H9 (cell line): ENCODE measurements around the gene BEST2. TPM values are rescaled to one million over a fixed set of nuclear protein-coding genes. Genes with fewer than 3 reads are reported as not detected.

ENCODE experiments used
- DNase-seq: peaks from one replicate; pipeline ENCODE4 v3.0.0-alpha.2; 2017
- H2AFZ ChIP-seq: one replicate; pipeline ENCODE4 v1.6.1; 2013; ENCODE audit warnings: mild to moderate bottlenecking, low read length, control low read depth, moderate library complexity
- H2AK5ac ChIP-seq: 2 replicates; pipeline ENCODE4 v1.6.1; 2013; ENCODE audit warnings: low read length, control low read depth, mixed read lengths; ENCODE audit not compliant: insufficient read length
- H2BK120ac ChIP-seq: one replicate; pipeline ENCODE4 v1.6.1; 2013; ENCODE audit warnings: low read depth, mild to moderate bottlenecking, low read length, control low read depth, inconsistent platforms; ENCODE audit not compliant: poor library complexity, severe bottlenecking
- H2BK12ac ChIP-seq: 2 replicates; pipeline ENCODE4 v1.6.1; 2013; ENCODE audit warnings: low read length, control low read depth, mixed read lengths, low read depth; ENCODE audit not compliant: insufficient read length
- H2BK15ac ChIP-seq: 2 replicates; pipeline ENCODE4 v1.6.1; 2013; ENCODE audit warnings: low read depth, low read length, control low read depth
- H2BK20ac ChIP-seq: one replicate; pipeline ENCODE4 v1.6.1; 2013; ENCODE audit warnings: low read depth, mild to moderate bottlenecking, low read length, control low read depth, inconsistent platforms; ENCODE audit not compliant: poor library complexity, severe bottlenecking
- H2BK5ac ChIP-seq: 2 replicates; pipeline ENCODE4 v1.6.1; 2013; ENCODE audit warnings: low read length, control low read depth, mixed read lengths; ENCODE audit not compliant: insufficient read length
- H3K14ac ChIP-seq: 2 replicates; pipeline ENCODE4 v1.6.1; 2013; ENCODE audit warnings: low read length, control low read depth; ENCODE audit not compliant: insufficient read depth
- H3K18ac ChIP-seq: 2 replicates; pipeline ENCODE4 v1.6.1; 2013; ENCODE audit warnings: low read depth, mild to moderate bottlenecking, mixed read lengths, low read length, control low read depth; ENCODE audit not compliant: insufficient read length
- H3K23ac ChIP-seq: 2 replicates; pipeline ENCODE4 v1.6.1; 2013; ENCODE audit warnings: low read length, control low read depth, mixed read lengths, low read depth; ENCODE audit not compliant: insufficient read length
- H3K23me2 ChIP-seq: 2 replicates; pipeline ENCODE4 v1.6.1; 2013; ENCODE audit warnings: low read depth, mild to moderate bottlenecking, mixed read lengths, low read length, control low read depth; ENCODE audit not compliant: insufficient read length, poor library complexity, severe bottlenecking
- H3K27ac ChIP-seq: 2 replicates; pipeline ENCODE4 v1.5.1; 2013; ENCODE audit warnings: low read length, control low read depth, mixed read lengths, low read depth; ENCODE audit not compliant: insufficient read length
- H3K27me3 ChIP-seq: 2 replicates; pipeline ENCODE4 v1.6.1; 2013; ENCODE audit warnings: low read length, control low read depth, inconsistent platforms; ENCODE audit not compliant: insufficient read depth
- H3K4ac ChIP-seq: 2 replicates; pipeline ENCODE4 v1.6.1; 2013; ENCODE audit warnings: low read depth, mild to moderate bottlenecking, control low read depth, inconsistent platforms, low read length, moderate library complexity
- H3K4me1 ChIP-seq: 2 replicates; pipeline ENCODE4 v1.6.1; 2013; ENCODE audit warnings: low read length, control low read depth, inconsistent platforms; ENCODE audit not compliant: insufficient read depth
- H3K4me2 ChIP-seq: 2 replicates; pipeline ENCODE4 v1.6.1; 2013; ENCODE audit warnings: low read length, control low read depth, mixed read lengths; ENCODE audit not compliant: insufficient read length, insufficient read depth
- H3K56ac ChIP-seq: 2 replicates; pipeline ENCODE4 v1.6.1; 2013; ENCODE audit warnings: low read depth, mild to moderate bottlenecking, mixed read lengths, low read length, control low read depth; ENCODE audit not compliant: insufficient read length
- H3K79me1 ChIP-seq: 2 replicates; pipeline ENCODE4 v1.6.1; 2013; ENCODE audit warnings: low read depth, mild to moderate bottlenecking, moderate library complexity, low read length, control low read depth, inconsistent platforms; ENCODE audit not compliant: insufficient read depth, poor library complexity, severe bottlenecking
- H3K79me2 ChIP-seq: 2 replicates; pipeline ENCODE4 v1.6.1; 2013; ENCODE audit warnings: low read length, control low read depth, inconsistent platforms; ENCODE audit not compliant: insufficient read depth
- H3K9ac ChIP-seq: 2 replicates; pipeline ENCODE4 v1.6.1; 2013; ENCODE audit warnings: low read length, control low read depth, mixed read lengths; ENCODE audit not compliant: insufficient read length; ENCODE audit errors: extremely low read depth
- H3K9me3 ChIP-seq: one replicate; pipeline ENCODE4 v1.6.1; 2013; ENCODE audit warnings: low read depth, low read length, inconsistent platforms; ENCODE audit not compliant: control insufficient read depth
- H3T11ph ChIP-seq: one replicate; pipeline ENCODE4 v1.6.1; 2013; ENCODE audit warnings: mild to moderate bottlenecking, low read length, control low read depth, inconsistent platforms
- H4K20me1 ChIP-seq: one replicate; pipeline ENCODE4 v1.6.1; 2013; ENCODE audit not compliant: control insufficient read depth, insufficient read length, insufficient read depth
- H4K5ac ChIP-seq: 2 replicates; pipeline ENCODE4 v1.6.1; 2013; ENCODE audit warnings: low read depth, mild to moderate bottlenecking, mixed read lengths, low read length, control low read depth; ENCODE audit not compliant: insufficient read length
- H4K8ac ChIP-seq: replicated peaks from 2 replicates; pipeline ENCODE4 v1.6.1; 2013; ENCODE audit warnings: low read length, control low read depth, mixed read lengths, low read depth; ENCODE audit not compliant: insufficient read length
- H4K91ac ChIP-seq: 2 replicates; pipeline ENCODE4 v1.6.1; 2013; ENCODE audit warnings: low read depth, mild to moderate bottlenecking, moderate library complexity, mixed read lengths, low read length, control low read depth; ENCODE audit not compliant: insufficient read length
- H3K27ac Mint-ChIP-seq, 3 experiments: 2 replicates in 2 of 3; 3 replicates in 1 of 3; pipeline ENCODE4 v1.8.0; 2020 to 2021; ENCODE audit warnings: mixed read lengths in 3 of 3, mild to moderate bottlenecking in 1 of 3, moderate library complexity in 1 of 3
- H3K27me3 Mint-ChIP-seq: 2 replicates; pipeline ENCODE4 v1.8.0; 2021; ENCODE audit warnings: low read depth, mild to moderate bottlenecking, moderate library complexity, mixed read lengths
- H3K36me3 Mint-ChIP-seq, 3 experiments: 2 replicates in 2 of 3; 3 replicates in 1 of 3; pipeline ENCODE4 v1.8.0; 2020 to 2021; ENCODE audit warnings: low read depth in 3 of 3, mixed read lengths in 3 of 3; ENCODE audit not compliant: insufficient read depth in 1 of 3
- H3K4me1 Mint-ChIP-seq, 2 experiments: 2 replicates each; pipeline ENCODE4 v1.8.0; 2020; ENCODE audit warnings: mixed read lengths in 2 of 2
- H3K4me3 Mint-ChIP-seq, 2 experiments: 2 replicates in 1 of 2; 3 replicates in 1 of 2; pipeline ENCODE4 v1.8.0; 2020 to 2021; ENCODE audit warnings: mild to moderate bottlenecking in 2 of 2, mixed read lengths in 2 of 2, moderate library complexity in 1 of 2
- H3K9me3 Mint-ChIP-seq, 2 experiments: 2 replicates in 1 of 2; 3 replicates in 1 of 2; pipeline ENCODE4 v1.8.0; 2020; ENCODE audit warnings: mild to moderate bottlenecking in 2 of 2, mixed read lengths in 2 of 2, moderate library complexity in 1 of 2
- WGBS: extraction: QIAGEN DNeasy Blood & Tissue Kit; methylation state at CpG from one replicate; pipeline ENCODE4 v1.1.7; 2013; ENCODE audit warnings: missing lambda C conversion rate, low lambda C conversion rate, mixed read lengths; ENCODE audit not compliant: insufficient read length; ENCODE audit errors: extremely low coverage; 5-methylcytosine and 5-hydroxymethylcytosine counted together
- total RNA-seq: library from RNA; stranded (reverse); gene quantifications from 2 replicates; pipeline ENCODE4 v1.2.1, GENCODE V29; 2021
- TF ChIP-seq, protein P1 (sequence below): fragments of 200-600 bp; sonication (generic); conservative IDR thresholded peaks from 3 replicates; pipeline ENCODE4 v1.8.0; 2021; ENCODE audit warnings: antibody characterized with exemption, mild to moderate bottlenecking

BEST2 gene
- total RNA-seq, 1 experiment from 2014 or later: 1.6 TPM

DNA sequence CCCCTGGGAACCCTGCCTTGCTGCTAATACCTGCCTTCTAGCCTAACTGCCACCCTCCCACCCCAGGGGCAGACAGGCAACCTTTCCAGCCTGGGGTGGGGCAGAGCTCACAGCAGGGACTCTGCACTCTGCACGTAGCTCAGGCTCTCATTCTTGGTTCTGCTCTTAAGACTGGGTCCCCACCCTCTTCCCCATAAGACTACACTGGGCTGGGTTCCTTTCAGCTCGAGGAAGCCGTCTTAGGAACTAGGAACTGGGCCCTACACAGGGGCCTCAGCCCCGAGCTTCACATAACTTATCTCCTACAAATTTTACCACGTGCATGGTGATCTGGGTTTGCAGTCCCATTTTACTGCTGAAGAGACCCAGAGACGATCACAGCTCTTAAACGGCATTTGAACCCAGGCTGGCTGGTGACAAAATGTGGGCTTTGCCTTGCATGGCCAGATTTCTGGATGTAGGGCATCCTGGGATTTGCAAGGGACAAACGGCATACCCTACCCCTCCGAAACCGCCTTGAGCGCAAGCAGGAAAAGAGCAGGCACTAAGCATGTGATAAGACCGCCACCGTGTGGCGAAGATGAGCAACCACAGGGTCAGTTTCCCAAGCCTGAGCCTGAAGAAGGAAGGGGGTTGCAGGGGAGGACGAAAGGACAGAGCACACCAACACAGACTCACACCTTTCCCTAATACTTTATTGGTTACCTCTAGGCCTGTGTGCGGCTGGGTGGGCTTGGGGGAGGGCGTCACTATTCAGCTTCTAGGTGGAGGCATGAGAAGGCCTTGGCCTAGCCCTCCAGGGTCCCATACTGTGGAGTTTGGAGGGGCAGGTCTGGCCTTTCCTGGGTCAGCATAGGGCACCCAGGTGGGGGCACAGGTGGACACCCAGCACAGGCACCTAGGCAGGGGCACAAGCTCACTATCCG, 44.8 kb downstream of the BEST2 start:
- no peaks in the 10 kb centered on the region for H3K9me3 Mint-ChIP-seq
- H3K36me3 Mint-ChIP-seq: peaks cover 11 to 44% (median 35%) of the 10 kb centered on the region in 3 experiments; a peak in 6 of 7 replicates
- H3K9ac ChIP-seq: no peak overlapping the region
- no CpG with 5 or more reads among the region's 18 CpGs for WGBS
- H3K27me3 ChIP-seq: no peaks in the 10 kb centered on the region
- no peak overlapping the region for H3K4me2 ChIP-seq
- peaks cover 4% of the 10 kb centered on the region for H3K79me1 ChIP-seq
- no peak overlapping the region for H2BK120ac ChIP-seq
- no peaks in the 10 kb centered on the region for H3K79me2 ChIP-seq
- no peak overlapping the region for H2BK20ac ChIP-seq
- peaks cover 29% of the 10 kb centered on the region for H3K23me2 ChIP-seq
- no peak overlapping the region for H3K56ac ChIP-seq
- H2BK12ac ChIP-seq: no peak overlapping the region
- no peak overlapping the region for H3K14ac ChIP-seq
- H2AFZ ChIP-seq: no peak overlapping the region
- H3K27ac ChIP-seq: no peak overlapping the region
- DNase-seq: peak; percentile 90
- H3K18ac ChIP-seq: no peak overlapping the region
- H2BK15ac ChIP-seq: no peak overlapping the region
- no peak overlapping the region for H2BK5ac ChIP-seq
- H3K27ac Mint-ChIP-seq: peak overlapping the region; percentile 62 to 84 (median 81); a peak in 4 of 7 replicates
- H4K20me1 ChIP-seq: no peaks in the 10 kb centered on the region
- peaks cover 23 to 25% of the 10 kb centered on the region in 2 experiments for H3K4me1 Mint-ChIP-seq
- H3K23ac ChIP-seq: no peak overlapping the region
- H3K4ac ChIP-seq: no peak overlapping the region
- no peaks in the 10 kb centered on the region; the same call in 1 of the 2 replicates for H3K4me1 ChIP-seq
- no peak overlapping the region for H4K5ac ChIP-seq
- H3T11ph ChIP-seq: no peak overlapping the region
- H3K27me3 Mint-ChIP-seq: peaks cover 2% of the 10 kb centered on the region
- no peak overlapping the region for H4K8ac ChIP-seq
- TF ChIP-seq, protein P1, sequence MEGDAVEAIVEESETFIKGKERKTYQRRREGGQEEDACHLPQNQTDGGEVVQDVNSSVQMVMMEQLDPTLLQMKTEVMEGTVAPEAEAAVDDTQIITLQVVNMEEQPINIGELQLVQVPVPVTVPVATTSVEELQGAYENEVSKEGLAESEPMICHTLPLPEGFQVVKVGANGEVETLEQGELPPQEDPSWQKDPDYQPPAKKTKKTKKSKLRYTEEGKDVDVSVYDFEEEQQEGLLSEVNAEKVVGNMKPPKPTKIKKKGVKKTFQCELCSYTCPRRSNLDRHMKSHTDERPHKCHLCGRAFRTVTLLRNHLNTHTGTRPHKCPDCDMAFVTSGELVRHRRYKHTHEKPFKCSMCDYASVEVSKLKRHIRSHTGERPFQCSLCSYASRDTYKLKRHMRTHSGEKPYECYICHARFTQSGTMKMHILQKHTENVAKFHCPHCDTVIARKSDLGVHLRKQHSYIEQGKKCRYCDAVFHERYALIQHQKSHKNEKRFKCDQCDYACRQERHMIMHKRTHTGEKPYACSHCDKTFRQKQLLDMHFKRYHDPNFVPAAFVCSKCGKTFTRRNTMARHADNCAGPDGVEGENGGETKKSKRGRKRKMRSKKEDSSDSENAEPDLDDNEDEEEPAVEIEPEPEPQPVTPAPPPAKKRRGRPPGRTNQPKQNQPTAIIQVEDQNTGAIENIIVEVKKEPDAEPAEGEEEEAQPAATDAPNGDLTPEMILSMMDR: peak; percentile 96
- peak overlapping the region in 1 of 2 experiments; percentile 67; a peak in 2 of 5 replicates for H3K4me3 Mint-ChIP-seq
- no peak overlapping the region for H2AK5ac ChIP-seq
- H3K9me3 ChIP-seq: no peaks in the 10 kb centered on the region
- no peak overlapping the region for H4K91ac ChIP-seq
